B cell (primary cell): ENCODE measurements around the gene DENND4B. TPM values are rescaled to one million over a fixed set of nuclear protein-coding genes. Genes with fewer than 3 reads are reported as not detected.

Experiments used
- ATAC-seq: fragments of 200-7000 bp; cut with Tn5 transposase; one replicate; pipeline ENCODE4 v1.10.0; 2021; ENCODE audit warnings: low read depth, mild to moderate bottlenecking, moderate number of reproducible peaks, moderate library complexity
- CTCF ChIA-PET: fragments of 350-600 bp; sonication (Branson Sonifier 250); formaldehyde crosslinking; loops from one replicate; lab custom pipeline; 2021; ENCODE audit warnings: antibody characterized with exemption, inconsistent platforms; lab: Charles Lee
- POLR2A ChIA-PET: fragments of 350-600 bp; sonication (Branson Sonifier 250); formaldehyde crosslinking; loops from one replicate; lab custom pipeline; 2021; ENCODE audit warnings: antibody characterized with exemption; lab: Charles Lee
- DNase-seq: peaks from one replicate; pipeline ENCODE4 v3.0.0; 2013
- H2AFZ ChIP-seq: 2 replicates; pipeline ENCODE4 v1.6.1; 2012; ENCODE audit warnings: mild to moderate bottlenecking, low read depth, low read length; ENCODE audit not compliant: insufficient read depth, poor library complexity, severe bottlenecking
- H3K27ac ChIP-seq, 2 donors: 1 replicate in 1 of 2; 2 replicates in 1 of 2; pipeline ENCODE4 v1.5.1; 2012 to 2013; ENCODE audit warnings: low read length in 2 of 2, mild to moderate bottlenecking in 2 of 2, moderate library complexity in 1 of 2
- H3K27me3 ChIP-seq, 4 experiments: fragments of 200-600 bp in 1 of 4; sonication (generic) in 1 of 4; replicated peaks in 1 of 4; 1 replicate in 2 of 4; 2 replicates in 2 of 4; pipeline versions ENCODE4 v1.6.1 to v1.7.0; 2013 to 2016; ENCODE audit warnings: low read length in 3 of 4, mild to moderate bottlenecking in 2 of 4, mixed read lengths in 1 of 4, moderate library complexity in 1 of 4; ENCODE audit not compliant: insufficient read depth in 4 of 4, control insufficient read depth in 3 of 4; ENCODE audit errors: control extremely low read depth in 1 of 4
- H3K36me3 ChIP-seq, 2 experiments: replicated peaks in 1 of 2; 1 replicate in 1 of 2; 2 replicates in 1 of 2; pipeline versions ENCODE4 v1.6.1 to v1.7.1; 2013; ENCODE audit warnings: low read length in 1 of 2; ENCODE audit not compliant: insufficient read depth in 2 of 2, control insufficient read depth in 1 of 2; ENCODE audit errors: control extremely low read depth in 1 of 2, extremely low read depth in 1 of 2
- H3K4me1 ChIP-seq, 2 donors: fragments of 200-600 bp in 1 of 2; sonication (generic) in 1 of 2; 1 replicate in 1 of 2; 2 replicates in 1 of 2; pipeline versions ENCODE4 v1.5.1 to v1.6.1; 2013 to 2017; ENCODE audit warnings: low read length in 2 of 2; ENCODE audit not compliant: control insufficient read depth in 2 of 2, insufficient read depth in 2 of 2
- H3K4me2 ChIP-seq: replicated peaks from 2 replicates; pipeline ENCODE3; 2012; ENCODE audit warnings: mild to moderate bottlenecking, low read depth, low read length; ENCODE audit not compliant: poor library complexity, severe bottlenecking
- H3K4me3 ChIP-seq, 5 experiments: fragments of 200-600 bp in 1 of 5; sonication (generic) in 1 of 5; 1 replicate in 3 of 5; 2 replicates in 2 of 5; pipeline versions ENCODE4 v1.5.1 to v1.7.0; 2011 to 2016; ENCODE audit warnings: low read length in 4 of 5, mild to moderate bottlenecking in 4 of 5, low read depth in 2 of 5, control low read depth in 1 of 5, moderate library complexity in 1 of 5; ENCODE audit not compliant: insufficient read depth in 1 of 5; ENCODE audit errors: control extremely low read depth in 1 of 5, extremely low read depth in 1 of 5
- H3K79me2 ChIP-seq: fragments of 200-600 bp; sonication (generic); one replicate; pipeline ENCODE4 v1.6.0; 2016; ENCODE audit warnings: low read length; ENCODE audit not compliant: control insufficient read depth, insufficient read depth
- H3K9ac ChIP-seq: fragments of 200-600 bp; sonication (generic); 2 replicates; pipeline ENCODE4 v1.6.1; 2017; ENCODE audit warnings: mild to moderate bottlenecking, low read length, moderate library complexity
- H3K9me3 ChIP-seq, 3 donors: one replicate each; pipeline versions ENCODE4 v1.6.1 to v1.7.1; 2013; ENCODE audit warnings: low read length in 2 of 3; ENCODE audit not compliant: control insufficient read depth in 2 of 3, insufficient read depth in 1 of 3; ENCODE audit errors: control extremely low read depth in 1 of 3
- H4K20me1 ChIP-seq: 2 replicates; pipeline ENCODE4 v1.6.0; 2012; ENCODE audit warnings: mild to moderate bottlenecking, low read length; ENCODE audit not compliant: insufficient read depth, control insufficient read depth, poor library complexity, severe bottlenecking
- H3K27ac Mint-ChIP-seq: one replicate; pipeline ENCODE4 v1.8.0; 2021; ENCODE audit warnings: mixed read lengths
- H3K27me3 Mint-ChIP-seq: one replicate; pipeline ENCODE4 v1.8.0; 2021; ENCODE audit warnings: mixed read lengths
- H3K4me1 Mint-ChIP-seq: one replicate; pipeline ENCODE4 v1.8.0; 2021; ENCODE audit warnings: mixed read lengths
- H3K4me3 Mint-ChIP-seq: one replicate; pipeline ENCODE4 v1.8.0; 2021; ENCODE audit warnings: mixed read lengths
- H3K9me3 Mint-ChIP-seq: one replicate; pipeline ENCODE4 v1.8.0; 2022; ENCODE audit warnings: mixed read lengths; ENCODE audit not compliant: insufficient read depth
- EZH2 ChIP-seq: IDR thresholded peaks from 2 replicates; pipeline ENCODE4 v1.6.1; 2012; ENCODE audit warnings: borderline replicate concordance, low read depth, mild to moderate bottlenecking, moderate library complexity, low read length; ENCODE audit not compliant: insufficient read depth, poor library complexity, severe bottlenecking
- WGBS: methylation state at CpG from one replicate; pipeline ENCODE4 v1.1.5; 2013; ENCODE audit warnings: missing lambda C conversion rate; ENCODE audit not compliant: insufficient coverage; 5-methylcytosine and 5-hydroxymethylcytosine counted together
- intact Hi-C: fragments of 100-400 bp; cut with micrococcal nuclease; formaldehyde crosslinking; loops from one replicate; pipeline ENCODE4 v1.10.0; 2022
- polyA plus RNA-seq: library from polyadenylated mRNA; depleted of rRNA; stranded (reverse); fragments of >200 nt; gene quantifications from 2 replicates; pipeline ENCODE4 v1.2.3, GENCODE V29; 2012
- total RNA-seq, 2 donors: library from RNA; stranded (reverse); fragments of 120-200 nt in 1 of 2; gene quantifications; 1 replicate in 1 of 2; 2 replicates in 1 of 2; pipeline versions ENCODE4 v1.2.3 to v1.2.4, GENCODE V29; 2013 to 2022
- TF ChIP-seq, protein P1 (sequence below): fragments of 200-600 bp; IDR thresholded peaks from one replicate; pipeline ENCODE4 v1.8.0; 2022; ENCODE audit warnings: antibody characterized with exemption, mild to moderate bottlenecking

DENND4B gene
- total and polyA plus RNA-seq, 2 donors (not counting 1 experiment from before 2014, with no cell fraction given) = 275 to 389 TPM

- H3K4me3 ChIP-seq = peak within 1 kb of the TSS; percentile 73 to 95 (median 90)
- Mint-ChIP-seq H3K9me3 (no peaks in the 10 kb centered on the region), H3K27ac (peak within 1 kb of the TSS; percentile 99), H3K27me3 (no peaks in the 10 kb centered on the region), H3K4me3 (peak within 1 kb of the TSS; percentile 98), H3K4me1 (peaks cover 49% of the 10 kb centered on the region)
- H3K9me3 ChIP-seq = no peaks in the 10 kb centered on the region
- H2AFZ ChIP-seq = peak within 1 kb of the TSS; percentile 93
- no peaks in the 10 kb centered on the region for H3K27me3 ChIP-seq
- H3K79me2 ChIP-seq = peaks cover 49% of the 10 kb centered on the region
- H3K4me2 ChIP-seq = peak within 1 kb of the TSS; percentile 95
- peaks cover 43 to 51% of the 10 kb centered on the region in 2 donors for H3K4me1 ChIP-seq
- no peaks in the 10 kb centered on the region for H3K36me3 ChIP-seq
- ChIA-PET CTCF (interaction anchor here (0.6 to 7.5 kb wide), 16 partner anchors 9 to 333 kb away, joined by 3 to 65 read pairs (median 4); partner anchors contain the start of genes CRTC2, DENND4B, GATAD2B and JTB), POLR2A (interaction anchor here (0.6 to 5.3 kb wide), 14 partner anchors 10 to 333 kb away, joined by 3 to 64 read pairs (median 4); partner anchors contain the start of genes CHTOP, CRTC2, DENND4B and GATAD2B)
- intact Hi-C loops = loop anchor here (1.0 kb wide), 4 partner anchors 9 to 44 kb away; partner anchors contain the start of genes CRTC2, DENND4B and JTB
- H3K9ac ChIP-seq = peak within 1 kb of the TSS; percentile 90
- H3K27ac ChIP-seq = peak within 1 kb of the TSS; percentile 91 to 94
- ATAC-seq (peak; percentile 82), DNase-seq (peak; percentile 94)
- TF ChIP-seq EZH2 = no peak
- TF ChIP-seq, protein P1, sequence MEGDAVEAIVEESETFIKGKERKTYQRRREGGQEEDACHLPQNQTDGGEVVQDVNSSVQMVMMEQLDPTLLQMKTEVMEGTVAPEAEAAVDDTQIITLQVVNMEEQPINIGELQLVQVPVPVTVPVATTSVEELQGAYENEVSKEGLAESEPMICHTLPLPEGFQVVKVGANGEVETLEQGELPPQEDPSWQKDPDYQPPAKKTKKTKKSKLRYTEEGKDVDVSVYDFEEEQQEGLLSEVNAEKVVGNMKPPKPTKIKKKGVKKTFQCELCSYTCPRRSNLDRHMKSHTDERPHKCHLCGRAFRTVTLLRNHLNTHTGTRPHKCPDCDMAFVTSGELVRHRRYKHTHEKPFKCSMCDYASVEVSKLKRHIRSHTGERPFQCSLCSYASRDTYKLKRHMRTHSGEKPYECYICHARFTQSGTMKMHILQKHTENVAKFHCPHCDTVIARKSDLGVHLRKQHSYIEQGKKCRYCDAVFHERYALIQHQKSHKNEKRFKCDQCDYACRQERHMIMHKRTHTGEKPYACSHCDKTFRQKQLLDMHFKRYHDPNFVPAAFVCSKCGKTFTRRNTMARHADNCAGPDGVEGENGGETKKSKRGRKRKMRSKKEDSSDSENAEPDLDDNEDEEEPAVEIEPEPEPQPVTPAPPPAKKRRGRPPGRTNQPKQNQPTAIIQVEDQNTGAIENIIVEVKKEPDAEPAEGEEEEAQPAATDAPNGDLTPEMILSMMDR = peak; percentile 39
- under 1% methylated on average over 59 of the region's 60 CpGs for WGBS
- H4K20me1 ChIP-seq = no peaks in the 10 kb centered on the region
Observed at GRCh38 chr1:153967107-153967999, 20.8 kb upstream of the DENND4B start, which contains the start of gene CREB3L4. Gene CREB3L4, plus strand, starts transcription at chr1:153967902. Its CDS starts 624 bp downstream, at chr1:153968526.
